Adrenal gland (tissue), 5 donors: ENCODE data around the gene NXPE3.

Experiments
- CTCF ChIP-seq, 6 experiments: fragments of 450-650 bp in 4 of 6; fragments of 200-600 bp in 2 of 6; sonication (generic) in 1 of 6; IDR thresholded peaks; 1 replicate in 5 of 6; 2 replicates in 1 of 6; pipeline versions ENCODE4 v1.5.1 to v1.8.0; 2016 to 2021; ENCODE audit warnings: antibody characterized with exemption in 6 of 6, mild to moderate bottlenecking in 2 of 6, moderate library complexity in 1 of 6
- POLR2A ChIP-seq, 2 donors: fragments of 450-650 bp; IDR thresholded peaks; one replicate each; pipeline ENCODE4 v1.6.1; 2017; ENCODE audit warnings: antibody characterized with exemption in 2 of 2, mild to moderate bottlenecking in 2 of 2, moderate library complexity in 1 of 2
- donor health status: DM: no; HTN: no; CAD: no.

GRCh38 chr3:101867511-101867910 is 88.5 kb downstream of the NXPE3 start:
- TF ChIP-seq CTCF (IDR thresholded peaks at IDR 0.05) = no peak
- TF ChIP-seq POLR2A (IDR thresholded peaks at IDR 0.05) = no peak
